CD4-positive, CD25-positive, alpha-beta regulatory T cell (primary cell): ENCODE data around the gene FTSJ1. TPM values are rescaled to one million over a fixed set of nuclear protein-coding genes. Genes with fewer than 3 reads are reported as not detected.

ENCODE experiments used
- ATAC-seq, 2 donors: fragments of 150-1000 bp; cut with Tn5 transposase; one replicate each; pipeline ENCODE4 v1.10.0; 2021; ENCODE audit warnings: low read depth in 2 of 2, moderate number of reproducible peaks in 2 of 2, moderate library complexity in 1 of 2
- DNase-seq, 3 donors: peaks; one replicate each; pipeline versions ENCODE4 v3.0.0 to v3.0.0-alpha.2; 2012 to 2022; ENCODE audit warnings: mixed read lengths in 1 of 3
- H3K27ac ChIP-seq: one replicate; pipeline ENCODE4 v1.7.0; 2013; ENCODE audit warnings: mild to moderate bottlenecking, low read length; ENCODE audit not compliant: insufficient read depth, poor library complexity, severe bottlenecking
- H3K27me3 ChIP-seq: one replicate; pipeline ENCODE4 v1.7.0; 2013; ENCODE audit warnings: low read length; ENCODE audit not compliant: control insufficient read depth, insufficient read depth
- H3K36me3 ChIP-seq: one replicate; pipeline ENCODE4 v1.7.0; 2013; ENCODE audit warnings: mild to moderate bottlenecking, low read length, moderate library complexity; ENCODE audit not compliant: control insufficient read depth, insufficient read depth
- H3K4me1 ChIP-seq: 2 replicates; pipeline ENCODE4 v1.7.0; 2013; ENCODE audit warnings: mild to moderate bottlenecking, low read length; ENCODE audit not compliant: insufficient read depth, control insufficient read depth, poor library complexity, severe bottlenecking
- H3K4me3 ChIP-seq: one replicate; pipeline ENCODE4 v1.7.0; 2013; ENCODE audit warnings: low read depth, mild to moderate bottlenecking, low read length, moderate library complexity
- H3K9me3 ChIP-seq, 2 experiments: 1 replicate in 1 of 2; 2 replicates in 1 of 2; pipeline ENCODE4 v1.7.0; 2013; ENCODE audit warnings: low read length in 2 of 2, mild to moderate bottlenecking in 1 of 2, moderate library complexity in 1 of 2; ENCODE audit not compliant: control insufficient read depth in 2 of 2
- H3K27ac Mint-ChIP-seq, 3 donors: one replicate each; pipeline ENCODE4 v1.8.0; 2020 to 2022; ENCODE audit warnings: mild to moderate bottlenecking in 3 of 3, mixed read lengths in 3 of 3, moderate library complexity in 2 of 3
- H3K27me3 Mint-ChIP-seq: one replicate; pipeline ENCODE4 v1.8.0; 2022; ENCODE audit warnings: mild to moderate bottlenecking, mixed read lengths
- H3K36me3 Mint-ChIP-seq: one replicate; pipeline ENCODE4 v1.8.0; 2020; ENCODE audit warnings: mixed read lengths
- H3K4me1 Mint-ChIP-seq, 4 donors: one replicate each; pipeline ENCODE4 v1.8.0; 2020 to 2022; ENCODE audit warnings: mixed read lengths in 4 of 4, mild to moderate bottlenecking in 1 of 4
- H3K4me3 Mint-ChIP-seq, 4 donors: one replicate each; pipeline ENCODE4 v1.8.0; 2020 to 2022; ENCODE audit warnings: mild to moderate bottlenecking in 4 of 4, mixed read lengths in 4 of 4, moderate library complexity in 3 of 4
- H3K9me3 Mint-ChIP-seq, 7 donors: one replicate each; pipeline ENCODE4 v1.8.0; 2020 to 2022; ENCODE audit warnings: mixed read lengths in 7 of 7, mild to moderate bottlenecking in 3 of 7, moderate library complexity in 2 of 7
- polyA plus RNA-seq, 4 donors: library from polyadenylated mRNA; unstranded; fragments of 300-500 nt; fragmentation: Illumina TruSeq; gene quantifications; one replicate each; pipeline ENCODE4 v1.2.3, GENCODE V29; 2021
- total RNA-seq: library from RNA; stranded (reverse); gene quantifications from one replicate; pipeline ENCODE4 v1.2.3, GENCODE V29; 2022

Gene FTSJ1
- total and polyA plus RNA-seq, 5 donors from 2014 or later = 57.9 to 73.1 (median 64.5) TPM

DNA sequence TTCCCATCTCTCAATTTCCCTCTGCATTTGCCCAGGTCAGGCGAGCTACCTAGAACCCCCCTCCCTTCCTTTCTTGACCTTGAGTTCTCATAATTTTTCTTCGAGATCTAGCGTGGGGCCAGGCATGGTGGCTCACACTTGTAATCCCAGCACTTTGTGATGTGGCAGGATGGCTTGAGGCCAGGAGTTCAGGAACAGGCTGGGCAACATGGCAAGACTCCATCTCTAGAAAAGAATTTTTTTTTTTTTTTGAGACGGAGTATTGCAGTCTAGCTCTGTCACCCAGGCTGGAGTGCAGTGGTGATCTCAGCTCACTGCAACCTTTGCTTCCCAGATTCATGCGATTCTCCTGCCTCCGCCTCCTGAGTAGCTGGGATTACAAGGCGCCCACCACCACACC lies 28.3 kb downstream of the FTSJ1 start:
- no peaks in the 10 kb centered on the region for H3K27me3 ChIP-seq
- H3K27me3 Mint-ChIP-seq = no peaks in the 10 kb centered on the region
- H3K36me3 ChIP-seq = no peaks in the 10 kb centered on the region
- DNase-seq (no peak), ATAC-seq (no peak)
- H3K4me3 ChIP-seq = no peak overlapping the region
- peaks cover 0 to 8% (median 0%) of the 10 kb centered on the region in 4 donors for H3K4me1 Mint-ChIP-seq
- peak overlapping the region in 1 of 3 donors; percentile 52 for H3K27ac Mint-ChIP-seq
- no peak overlapping the region for H3K4me3 Mint-ChIP-seq
- H3K4me1 ChIP-seq = no peaks in the 10 kb centered on the region
- H3K27ac ChIP-seq = no peak overlapping the region
- peaks cover 3% of the 10 kb centered on the region for H3K36me3 Mint-ChIP-seq
- H3K9me3 ChIP-seq = no peaks in the 10 kb centered on the region
- H3K9me3 Mint-ChIP-seq = no peaks in the 10 kb centered on the region

DNA sequence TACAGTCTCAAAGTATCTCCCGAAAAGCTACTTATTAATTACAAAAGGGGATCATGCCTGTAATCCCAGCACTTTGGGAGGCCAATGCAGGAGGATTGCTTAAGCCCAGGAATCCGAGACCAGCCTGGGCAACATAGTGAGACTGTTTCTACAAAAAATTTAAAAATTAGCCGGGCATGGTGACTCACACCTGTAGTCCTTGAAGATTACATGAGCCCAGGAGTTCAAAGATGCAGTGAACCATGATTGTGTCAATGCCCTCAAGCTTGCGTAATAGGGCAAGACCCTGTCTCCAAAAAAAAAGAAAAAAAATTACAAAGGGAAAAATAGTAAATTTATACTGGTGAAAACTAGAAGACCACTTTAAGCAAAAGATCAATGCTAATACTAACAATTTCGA lies 29.5 kb downstream of the FTSJ1 start:
- Mint-ChIP-seq H3K4me1 (peaks cover 1 to 19% (median 6%) of the 10 kb centered on the region in 4 donors), H3K27ac (no peak overlapping the region), H3K36me3 (peaks cover 3% of the 10 kb centered on the region), H3K9me3 (no peaks in the 10 kb centered on the region), H3K27me3 (no peaks in the 10 kb centered on the region), H3K4me3 (peak overlapping the region in 1 of 4 donors; percentile 32)
- H3K4me1 ChIP-seq = peaks cover 6% of the 10 kb centered on the region
- no peak for DNase-seq
- H3K27me3 ChIP-seq = no peaks in the 10 kb centered on the region
- ATAC-seq = no peak
- H3K36me3 ChIP-seq = no peaks in the 10 kb centered on the region
- H3K9me3 ChIP-seq = no peaks in the 10 kb centered on the region
- no peak overlapping the region for H3K27ac ChIP-seq
- H3K4me3 ChIP-seq = no peak overlapping the region

DNA sequence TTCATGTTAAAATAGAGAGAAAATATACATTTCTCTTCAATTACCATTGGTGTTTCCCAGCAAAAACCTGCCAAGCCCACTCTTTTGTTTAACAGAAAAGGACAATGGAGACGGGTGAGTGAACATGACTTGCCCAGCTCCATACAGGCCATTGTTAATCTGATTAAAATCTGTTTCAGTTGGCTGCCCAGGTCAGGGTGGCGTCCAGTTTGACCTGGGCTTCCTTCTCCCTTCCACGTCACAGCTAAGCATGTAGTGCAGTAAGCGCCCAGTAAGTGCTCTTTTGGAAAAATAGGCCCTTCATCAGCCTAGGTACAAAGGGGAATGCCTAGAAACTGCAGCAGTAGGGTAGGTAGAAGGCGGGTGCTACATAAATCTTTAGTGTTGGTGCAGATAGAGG lies 31.2 kb downstream of the FTSJ1 start:
- H3K27me3 Mint-ChIP-seq = no peaks in the 10 kb centered on the region
- peak overlapping the region in 3 of 4 donors; percentile 36 to 97 (median 54) for H3K4me3 Mint-ChIP-seq
- Histone ChIP-seq H3K9me3 (no peaks in the 10 kb centered on the region), H3K4me3 (no peak overlapping the region), H3K27me3 (no peaks in the 10 kb centered on the region), H3K27ac (no peak overlapping the region), H3K4me1 (peaks cover 6% of the 10 kb centered on the region), H3K36me3 (no peaks in the 10 kb centered on the region)
- H3K36me3 Mint-ChIP-seq = peaks cover 7% of the 10 kb centered on the region
- ATAC-seq (no peak), DNase-seq (no peak)
- no peaks in the 10 kb centered on the region for H3K9me3 Mint-ChIP-seq
- peak overlapping the region in 1 of 3 donors; percentile 51 for H3K27ac Mint-ChIP-seq
- H3K4me1 Mint-ChIP-seq = peaks cover 5 to 24% (median 8%) of the 10 kb centered on the region in 4 donors

DNA sequence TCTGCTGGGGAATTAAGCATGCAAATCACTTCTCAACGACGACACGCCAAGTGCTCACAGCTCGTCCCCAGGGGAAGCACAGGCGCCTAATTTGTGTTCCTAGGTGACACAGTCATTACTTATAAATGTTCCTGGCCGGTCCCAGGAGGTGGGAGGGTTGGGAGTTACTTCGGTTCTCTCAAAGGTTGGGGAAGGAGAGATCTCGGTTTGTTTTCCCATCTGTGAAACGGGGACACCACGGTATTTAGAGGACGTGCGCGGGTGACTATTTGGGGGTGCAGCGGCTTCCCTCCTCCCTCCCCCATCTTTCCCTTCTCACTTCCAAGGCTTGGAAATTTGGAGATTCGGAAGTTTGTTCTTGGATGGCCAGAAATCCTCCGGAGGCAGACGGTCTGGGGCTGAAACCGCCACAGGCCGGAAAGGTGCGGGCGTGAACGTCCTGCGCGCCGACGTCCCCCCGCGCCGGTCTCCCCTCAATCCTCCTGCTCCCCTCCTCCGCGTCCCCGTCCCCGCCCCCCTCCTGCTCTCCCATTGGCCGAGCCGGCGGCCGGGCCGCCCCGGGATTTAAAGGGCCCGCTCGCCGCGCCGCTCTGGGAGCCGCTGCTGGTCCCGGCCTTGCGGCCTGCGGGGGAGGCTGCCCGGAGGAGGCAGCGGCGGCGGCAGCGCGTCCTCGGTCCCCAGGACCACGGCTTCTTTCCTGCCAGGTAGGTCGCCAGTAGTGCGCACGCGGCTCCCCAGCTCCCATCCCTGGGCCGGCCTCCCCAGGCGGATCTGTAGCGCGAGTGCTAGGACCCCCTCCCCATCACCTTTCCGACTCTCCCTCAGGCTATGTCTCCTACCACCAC lies 32.6 kb downstream of the FTSJ1 start, which contains the start of gene PORCN:
PORCN (plus strand) TSS at position 593 of the 845 bp plus-strand sequence. CDS start 829 bp downstream, outside the sequence.
- peak; percentile 93 for ATAC-seq

DNA sequence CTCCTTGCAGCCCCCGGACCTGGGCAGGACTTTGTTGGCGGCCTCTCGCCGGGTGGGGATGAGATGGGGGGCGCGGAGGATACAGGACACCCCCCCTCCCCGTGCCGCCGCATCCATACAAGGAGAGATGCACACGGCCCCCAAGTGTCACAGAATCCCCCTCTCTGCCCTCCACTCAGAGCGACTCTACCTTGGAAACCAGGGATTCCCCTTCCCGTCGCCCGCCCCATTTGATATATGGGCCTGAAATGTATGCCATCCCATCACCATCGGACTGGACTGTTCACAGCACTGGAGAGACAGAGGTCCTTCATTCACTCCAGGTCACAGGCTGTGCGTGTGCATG lies 33.2 kb downstream of the FTSJ1 start:
- no peaks in the 10 kb centered on the region for H3K9me3 Mint-ChIP-seq
- ATAC-seq = no peak
- Histone ChIP-seq H3K4me3 (peak overlapping the region; percentile 61), H3K27me3 (no peaks in the 10 kb centered on the region), H3K36me3 (no peaks in the 10 kb centered on the region), H3K4me1 (peaks cover 6% of the 10 kb centered on the region), H3K9me3 (no peaks in the 10 kb centered on the region), H3K27ac (peak overlapping the region; percentile 68)
- peak overlapping the region; percentile 90 to 97 (median 92) for H3K4me3 Mint-ChIP-seq
- peaks cover 5% of the 10 kb centered on the region for H3K36me3 Mint-ChIP-seq
- no peaks in the 10 kb centered on the region for H3K27me3 Mint-ChIP-seq
- DNase-seq = peak in 1 of 3 donors; percentile 7
- H3K4me1 Mint-ChIP-seq = peaks cover 5 to 31% (median 10%) of the 10 kb centered on the region in 4 donors
- peak overlapping the region in 2 of 3 donors; percentile 96 for H3K27ac Mint-ChIP-seq

More for the DNA sequence above, 32.6 kb downstream of the FTSJ1 start, which contains the start of gene PORCN:
- no peaks in the 10 kb centered on the region for H3K27me3 ChIP-seq
- H3K36me3 ChIP-seq = no peaks in the 10 kb centered on the region
- peaks cover 5 to 31% (median 10%) of the 10 kb centered on the region in 4 donors for H3K4me1 Mint-ChIP-seq
- H3K27ac ChIP-seq = peak within 1 kb of the TSS; percentile 68
- no peaks in the 10 kb centered on the region for H3K9me3 Mint-ChIP-seq
- H3K36me3 Mint-ChIP-seq = peaks cover 7% of the 10 kb centered on the region
- DNase-seq = peak; percentile 64 to 84 (median 73)
- H3K27ac Mint-ChIP-seq = peak within 1 kb of the TSS; percentile 60 to 96 (median 96)
- no peaks in the 10 kb centered on the region for H3K9me3 ChIP-seq
- peak within 1 kb of the TSS; percentile 75 for H3K4me3 ChIP-seq
- no peaks in the 10 kb centered on the region for H3K27me3 Mint-ChIP-seq
- H3K4me3 Mint-ChIP-seq = peak within 1 kb of the TSS; percentile 90 to 97 (median 93)
- H3K4me1 ChIP-seq = peaks cover 6% of the 10 kb centered on the region

DNA sequence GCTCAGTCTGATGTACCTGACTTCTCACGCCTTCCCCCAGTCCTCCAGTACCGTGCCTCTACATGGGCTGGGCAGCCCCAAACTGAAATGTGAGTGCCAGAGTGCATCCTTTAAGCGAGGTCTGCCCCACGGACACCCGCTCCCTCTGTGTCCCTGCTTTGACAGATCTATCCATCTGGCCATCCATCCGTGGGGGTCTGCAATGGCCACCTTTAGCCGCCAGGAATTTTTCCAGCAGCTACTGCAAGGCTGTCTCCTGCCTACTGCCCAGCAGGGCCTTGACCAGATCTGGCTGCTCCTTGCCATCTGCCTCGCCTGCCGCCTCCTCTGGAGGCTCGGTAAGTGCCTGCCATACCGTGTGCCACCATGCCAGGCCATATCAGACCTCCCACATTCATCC lies 33.6 kb downstream of the FTSJ1 start:
- Histone ChIP-seq H3K4me1 (peaks cover 6% of the 10 kb centered on the region), H3K4me3 (peak overlapping the region; percentile 61), H3K36me3 (no peaks in the 10 kb centered on the region), H3K27me3 (no peaks in the 10 kb centered on the region), H3K9me3 (no peaks in the 10 kb centered on the region), H3K27ac (peak overlapping the region; percentile 68)
- Mint-ChIP-seq H3K4me1 (peaks cover 5 to 31% (median 10%) of the 10 kb centered on the region in 4 donors), H3K27me3 (no peaks in the 10 kb centered on the region), H3K9me3 (no peaks in the 10 kb centered on the region), H3K27ac (peak overlapping the region in 2 of 3 donors; percentile 96), H3K4me3 (peak overlapping the region; percentile 90 to 97 (median 92)), H3K36me3 (peaks cover 7% of the 10 kb centered on the region)
- DNase-seq (peak in 1 of 3 donors; percentile 10), ATAC-seq (no peak)

DNA sequence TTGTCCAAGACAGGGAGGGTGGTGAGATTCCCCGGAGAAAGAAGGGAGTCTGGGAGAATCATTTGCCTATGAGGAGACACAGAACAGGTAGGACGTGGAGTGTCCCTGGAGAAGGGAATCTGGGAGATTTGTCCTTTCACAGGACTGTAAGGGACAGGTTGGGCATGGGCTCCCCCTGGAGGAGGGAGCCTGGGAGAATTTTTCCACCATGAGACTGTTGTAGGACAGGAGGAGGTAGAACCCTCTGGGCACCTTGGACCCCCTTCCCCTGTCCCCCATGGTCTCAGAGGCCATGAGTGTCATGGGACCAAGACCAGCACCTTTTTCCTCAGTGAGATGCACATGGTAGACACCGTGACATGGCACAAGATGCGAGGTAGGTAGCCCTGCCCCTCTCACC lies 35.6 kb downstream of the FTSJ1 start:
- Histone ChIP-seq H3K4me3 (no peak overlapping the region), H3K27me3 (no peaks in the 10 kb centered on the region), H3K36me3 (no peaks in the 10 kb centered on the region), H3K9me3 (no peaks in the 10 kb centered on the region), H3K4me1 (peaks cover 6% of the 10 kb centered on the region), H3K27ac (no peak overlapping the region)
- DNase-seq = no peak
- Mint-ChIP-seq H3K4me1 (peaks cover 5 to 33% (median 13%) of the 10 kb centered on the region in 4 donors), H3K4me3 (peak overlapping the region in 1 of 4 donors; percentile 13), H3K27ac (no peak overlapping the region), H3K27me3 (no peaks in the 10 kb centered on the region), H3K36me3 (peaks cover 13% of the 10 kb centered on the region), H3K9me3 (no peaks in the 10 kb centered on the region)
- no peak for ATAC-seq
